ENCODE data around the gene DAGLB.
"Not testable (repeated sequence)": the region's sequence is repeated elsewhere in the genome, so short reads cannot be mapped to it uniquely, and the experiment has no call there.

DNA sequence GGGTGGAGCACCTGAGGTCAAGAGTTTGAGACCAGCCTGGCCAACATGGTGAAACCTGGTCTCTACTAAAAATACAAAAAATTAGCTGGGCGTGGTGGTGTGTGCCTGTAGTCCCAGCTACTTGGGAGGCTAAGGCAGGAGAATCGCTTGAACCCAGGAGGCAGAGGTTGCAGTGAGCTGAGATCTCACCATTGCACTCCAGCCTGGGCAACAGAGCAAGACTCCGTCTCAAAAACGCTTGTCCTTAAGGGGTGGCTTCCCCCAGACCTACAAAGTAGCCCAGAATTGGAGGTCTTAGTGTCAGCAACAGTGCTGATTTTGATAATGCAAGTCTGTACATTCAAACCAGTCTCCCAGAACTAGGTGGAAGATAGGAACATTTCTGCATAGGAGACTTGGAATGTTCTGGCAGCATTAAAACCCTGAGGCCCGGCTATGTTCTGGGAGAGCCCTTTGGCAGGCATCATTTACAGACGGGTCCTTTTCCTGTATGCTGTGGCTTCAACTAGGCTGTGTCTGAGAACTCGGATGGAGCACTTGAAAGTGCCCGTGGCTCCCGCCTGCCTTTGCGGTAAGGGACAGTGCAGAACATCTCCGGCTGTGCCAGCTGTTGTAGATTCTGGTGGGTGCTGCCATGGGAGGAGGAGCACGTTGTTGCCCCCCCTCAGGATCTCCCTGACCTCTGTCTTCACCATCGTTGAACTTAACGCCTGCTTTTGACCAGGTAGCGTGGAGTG lies 49.8 kb downstream of the DAGLB start:
- not testable (repeated sequence) for TF ChIP-seq POLR2A (IDR thresholded peaks at IDR 0.05; ENCODE audit: low read depth); EP300 (IDR thresholded peaks at IDR 0.05); POLR2AphosphoS5 (IDR thresholded peaks at IDR 0.05)
- TF ChIP-seq, protein P1, sequence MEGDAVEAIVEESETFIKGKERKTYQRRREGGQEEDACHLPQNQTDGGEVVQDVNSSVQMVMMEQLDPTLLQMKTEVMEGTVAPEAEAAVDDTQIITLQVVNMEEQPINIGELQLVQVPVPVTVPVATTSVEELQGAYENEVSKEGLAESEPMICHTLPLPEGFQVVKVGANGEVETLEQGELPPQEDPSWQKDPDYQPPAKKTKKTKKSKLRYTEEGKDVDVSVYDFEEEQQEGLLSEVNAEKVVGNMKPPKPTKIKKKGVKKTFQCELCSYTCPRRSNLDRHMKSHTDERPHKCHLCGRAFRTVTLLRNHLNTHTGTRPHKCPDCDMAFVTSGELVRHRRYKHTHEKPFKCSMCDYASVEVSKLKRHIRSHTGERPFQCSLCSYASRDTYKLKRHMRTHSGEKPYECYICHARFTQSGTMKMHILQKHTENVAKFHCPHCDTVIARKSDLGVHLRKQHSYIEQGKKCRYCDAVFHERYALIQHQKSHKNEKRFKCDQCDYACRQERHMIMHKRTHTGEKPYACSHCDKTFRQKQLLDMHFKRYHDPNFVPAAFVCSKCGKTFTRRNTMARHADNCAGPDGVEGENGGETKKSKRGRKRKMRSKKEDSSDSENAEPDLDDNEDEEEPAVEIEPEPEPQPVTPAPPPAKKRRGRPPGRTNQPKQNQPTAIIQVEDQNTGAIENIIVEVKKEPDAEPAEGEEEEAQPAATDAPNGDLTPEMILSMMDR (IDR thresholded peaks at IDR 0.05) = not testable (repeated sequence)
